Measurements from ENCODE around the gene NME2.
A peak's percentile ranks its signal among the peaks of the same experiment; 100 is the strongest.
"Not testable (repeated sequence)": the region's sequence is repeated elsewhere in the genome, so short reads cannot be mapped to it uniquely, and the experiment has no call there.

The NME2 gene

DNA sequence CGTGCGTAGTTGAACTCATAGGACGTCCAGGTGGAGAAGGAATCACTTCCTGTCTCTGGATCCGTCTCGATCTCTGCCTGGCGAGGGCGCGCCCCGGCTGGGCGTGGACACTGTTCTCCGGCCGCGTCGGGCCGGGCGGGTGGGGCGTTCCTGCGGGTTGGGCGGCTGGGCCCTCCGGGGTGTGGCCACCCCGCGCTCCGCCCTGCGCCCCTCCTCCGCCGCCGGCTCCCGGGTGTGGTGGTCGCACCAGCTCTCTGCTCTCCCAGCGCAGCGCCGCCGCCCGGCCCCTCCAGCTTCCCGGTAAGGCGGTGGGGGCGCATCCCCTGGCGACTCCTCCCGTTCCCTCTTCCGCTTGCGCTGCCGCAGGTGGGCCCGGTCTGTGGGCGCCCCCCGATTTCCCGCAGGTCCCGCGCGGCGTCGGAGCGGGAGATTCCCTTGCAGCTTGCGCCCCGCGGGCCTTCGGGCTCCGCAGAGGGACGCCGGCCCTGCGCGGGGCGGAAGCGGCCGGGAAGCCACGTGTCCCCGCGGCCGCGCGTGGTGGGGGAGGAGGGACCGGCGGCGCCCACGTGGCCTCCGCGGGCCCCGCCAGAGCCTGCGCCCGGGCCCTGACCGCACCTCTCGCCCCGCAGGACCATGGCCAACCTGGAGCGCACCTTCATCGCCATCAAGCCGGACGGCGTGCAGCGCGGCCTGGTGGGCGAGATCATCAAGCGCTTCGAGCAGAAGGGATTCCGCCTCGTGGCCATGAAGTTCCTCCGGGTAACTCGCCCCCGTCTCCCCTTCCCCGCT lies at the start of gene NME2:
Gene NME2, plus strand, starts transcription at position 214 of the 789 bp plus-strand sequence. Its CDS starts 420 bp downstream, at position 634.
- peak; percentile 75 for DNase-seq

DNA sequence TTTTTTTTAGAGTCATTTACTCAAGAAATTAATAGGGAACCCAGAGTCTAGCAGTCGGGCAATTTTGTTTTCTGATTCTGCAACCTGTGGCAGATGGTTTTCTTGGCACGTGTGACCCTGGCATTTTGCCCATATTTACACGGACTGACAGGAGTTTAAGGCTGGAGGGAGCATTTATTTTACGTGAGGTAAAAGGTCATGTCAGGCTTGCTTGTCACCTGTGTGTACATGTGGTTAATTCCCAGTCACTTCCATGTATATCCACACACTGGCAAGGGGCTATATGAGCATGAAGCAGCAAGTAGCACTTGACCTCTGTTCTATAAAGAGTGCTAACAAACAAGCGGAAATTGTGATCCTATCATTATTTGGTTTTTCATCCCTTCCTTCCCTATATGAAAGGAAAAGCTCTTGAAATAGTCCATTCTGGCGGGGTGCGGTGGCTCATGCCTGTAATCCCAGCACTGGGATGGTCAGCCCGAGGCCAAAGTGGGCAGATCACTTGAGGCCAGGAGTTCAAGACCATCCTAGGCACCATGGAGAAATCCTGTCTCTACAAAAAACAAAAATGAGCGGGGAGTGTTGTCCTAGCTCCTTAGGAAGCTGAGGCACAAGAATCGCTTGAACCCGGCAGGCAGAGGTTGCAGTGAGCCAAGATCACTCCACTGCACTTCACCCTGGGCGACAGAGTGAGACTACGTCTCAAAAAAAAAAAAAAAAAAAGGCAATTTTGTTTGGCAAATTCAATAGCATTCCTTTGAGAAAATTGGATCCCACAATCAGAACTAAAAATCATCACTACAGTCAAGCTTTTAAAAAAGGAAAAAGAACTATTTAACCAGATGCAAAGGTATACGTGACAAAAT lies 47.6 kb upstream of the NME2 start:
- DNase-seq, result peak; percentile 95

DNA sequence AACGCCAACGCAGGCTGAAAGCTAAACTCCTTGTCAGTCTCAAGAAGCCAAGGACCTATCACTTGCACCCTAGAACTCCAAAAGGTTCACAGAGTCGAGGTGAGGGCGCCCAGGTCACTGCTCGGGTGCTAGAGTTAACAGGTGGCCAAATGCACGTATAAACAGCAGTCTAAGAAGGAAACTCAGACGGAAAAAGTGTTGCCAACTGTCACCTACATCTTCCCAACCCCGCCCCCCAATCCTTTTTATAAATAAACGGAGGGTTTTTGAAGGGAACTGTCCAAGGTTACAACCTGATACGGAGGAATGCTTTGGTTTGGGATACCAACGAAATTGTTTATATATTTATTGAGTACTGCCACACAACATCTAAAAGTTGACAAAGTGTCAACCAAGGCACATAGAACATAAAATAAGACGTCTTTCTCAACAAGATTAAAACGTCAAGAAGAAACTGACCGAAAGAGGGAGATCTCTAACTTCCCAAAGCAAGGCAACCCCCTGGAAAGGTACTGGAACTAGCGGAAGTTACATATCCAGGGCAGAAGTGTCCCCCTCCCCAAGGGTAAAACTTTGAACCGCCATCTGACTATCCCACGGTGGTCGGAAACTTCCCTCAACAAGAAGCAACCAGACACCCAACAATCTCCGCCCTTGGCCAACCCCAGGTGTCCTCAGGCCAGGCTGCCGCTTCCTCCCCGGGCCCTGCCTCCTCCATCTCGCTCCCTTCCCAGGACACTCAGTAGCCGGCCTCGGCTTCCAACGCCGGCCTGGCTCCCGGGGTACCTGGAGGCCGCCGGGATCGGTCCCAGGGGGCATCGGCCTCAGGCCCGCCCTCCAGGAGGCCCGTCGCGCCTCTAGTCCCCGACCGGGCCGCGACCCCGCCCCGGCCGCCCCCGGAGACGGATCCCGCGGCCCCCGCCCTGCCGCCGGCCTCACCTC lies 46.5 kb upstream of the NME2 start:
- DNase-seq, result peak; percentile 18

DNA sequence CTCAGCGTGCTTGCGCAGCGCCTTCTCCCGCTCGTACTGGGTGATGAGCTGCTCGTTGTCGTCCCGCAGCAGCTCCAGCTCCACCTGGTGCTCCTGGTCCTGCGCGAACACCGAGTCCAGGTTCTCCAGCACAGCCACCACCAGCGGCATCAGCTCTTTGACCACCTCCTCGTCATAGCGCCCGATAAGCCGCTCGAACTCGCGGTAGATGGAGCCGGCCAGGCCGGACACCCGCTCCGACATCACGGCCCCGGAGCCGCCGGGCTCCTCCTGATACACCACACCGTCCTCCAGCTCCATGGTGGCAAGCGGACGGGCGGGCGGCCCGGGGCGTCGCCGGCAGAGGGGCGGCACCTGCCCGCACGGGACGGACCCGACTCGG lies 45.9 kb upstream of the NME2 start:
- peak; percentile 63 for DNase-seq

DNA sequence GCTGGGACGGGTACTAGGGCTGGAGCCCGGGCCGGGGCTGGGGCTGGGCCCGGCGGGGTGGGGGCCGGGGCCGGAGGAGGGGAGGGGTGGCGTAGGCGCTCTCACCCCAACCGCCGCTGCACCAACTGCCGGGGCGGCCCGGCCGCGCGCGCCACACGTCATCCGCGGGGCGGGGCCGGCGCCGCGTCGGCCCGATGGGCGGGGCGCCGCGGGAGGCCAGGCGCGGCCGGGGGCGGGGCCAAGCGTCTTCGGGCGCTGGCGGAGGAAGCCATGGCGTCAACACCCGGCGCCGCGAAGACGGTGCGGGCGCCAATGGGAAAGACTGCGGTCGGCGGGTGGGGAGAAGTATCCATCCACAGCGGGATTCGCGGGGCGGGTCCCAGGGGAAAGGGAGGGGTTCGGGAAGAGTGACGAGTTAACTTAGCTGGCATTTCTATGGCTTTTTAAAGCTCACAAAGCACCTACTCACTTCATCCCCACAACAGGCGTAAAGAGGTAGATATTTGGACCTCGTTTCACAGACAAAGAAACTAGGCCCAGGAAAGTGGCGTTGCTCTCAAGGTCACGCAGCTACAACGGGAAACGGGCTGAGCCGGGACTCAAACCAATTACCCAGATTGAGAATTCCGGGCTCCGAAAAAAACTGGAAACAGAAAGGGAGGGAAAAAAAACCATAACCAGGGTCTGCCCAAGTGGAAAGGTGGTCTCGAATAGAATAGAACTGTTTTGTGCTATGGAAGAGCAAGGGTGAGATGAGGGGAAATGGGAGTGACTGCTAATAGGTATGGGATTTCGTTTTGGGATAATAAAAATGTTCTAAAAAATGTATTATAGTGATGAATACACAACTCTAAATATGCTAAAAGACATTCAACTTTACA lies 45.2 kb upstream of the NME2 start, which contains the start of gene SPAG9:
Gene SPAG9, minus strand, starts transcription at position 130 of the 881 bp plus-strand sequence. CDS start 212 bp downstream, outside the sequence.
- DNase-seq, result peak; percentile 91

DNA sequence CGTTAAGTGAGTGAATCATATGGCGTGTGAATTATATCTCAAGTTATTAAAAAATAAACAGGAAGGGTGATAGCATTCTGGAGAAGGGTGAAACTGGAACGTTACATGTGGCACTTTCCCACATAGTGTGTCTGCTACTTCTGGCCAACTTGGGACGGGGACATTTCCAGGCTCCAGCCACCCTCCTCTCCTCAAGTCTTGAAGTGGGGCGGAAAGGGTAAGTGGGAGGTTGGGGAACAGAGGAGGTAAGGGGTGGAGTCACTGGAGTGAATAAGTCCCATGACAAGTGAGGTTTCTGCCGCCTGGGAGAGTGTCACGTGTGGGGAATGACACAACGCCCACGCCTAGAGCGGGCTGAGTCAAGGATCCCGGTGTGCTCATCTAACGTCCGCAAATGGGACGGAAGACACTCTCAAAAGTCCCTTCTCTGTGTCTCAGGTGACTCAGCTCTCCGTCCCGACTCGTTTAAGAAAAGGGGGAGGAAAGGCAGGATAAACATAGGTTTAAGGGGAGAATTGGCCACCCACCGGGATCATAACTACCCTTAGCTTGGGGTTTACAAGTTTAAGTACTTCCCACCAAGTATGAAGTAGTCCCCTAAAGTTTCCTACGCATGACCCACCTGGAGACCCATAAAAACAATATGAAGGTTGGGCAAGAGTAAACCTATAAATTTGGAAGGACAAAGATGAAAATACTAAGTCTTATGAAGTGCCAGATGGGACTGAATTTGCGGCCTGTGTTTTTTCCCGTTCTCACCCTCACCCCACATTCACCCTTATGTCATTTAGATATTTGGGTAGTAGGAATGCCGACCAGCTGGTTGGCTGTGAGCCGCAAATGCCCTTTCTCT lies 44.4 kb upstream of the NME2 start:
- no peak for DNase-seq

DNA sequence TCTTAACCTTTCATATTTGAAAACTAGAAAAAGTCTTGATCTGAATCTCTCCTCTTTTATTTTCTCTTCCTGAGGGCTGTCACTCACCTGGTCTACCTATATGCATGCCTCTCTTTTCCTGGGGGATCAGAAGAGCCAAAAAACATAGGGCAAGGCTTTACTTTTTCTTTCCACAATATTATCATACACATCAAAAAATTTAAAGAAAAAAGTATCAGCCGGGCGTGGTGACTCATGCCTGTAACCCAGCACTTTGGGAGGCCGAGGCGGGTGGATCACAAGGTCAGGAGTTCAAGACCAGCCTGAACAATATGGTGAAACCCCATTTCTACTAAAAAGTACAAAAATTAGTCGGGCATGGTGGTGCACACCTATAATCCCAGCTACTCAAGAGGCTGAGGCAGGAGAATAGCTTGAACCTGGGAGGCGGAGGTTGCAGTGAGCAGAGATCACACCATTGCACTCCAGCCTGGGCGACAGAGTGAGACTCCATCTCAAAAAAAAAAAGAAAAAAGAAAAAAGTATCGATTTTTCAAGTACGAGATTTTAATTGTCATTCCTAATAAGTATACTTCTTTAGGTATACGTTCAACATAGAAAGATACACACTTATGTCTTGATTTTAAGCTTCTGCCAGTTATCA lies 43.6 kb upstream of the NME2 start:
- not testable (repeated sequence) for DNase-seq

DNA sequence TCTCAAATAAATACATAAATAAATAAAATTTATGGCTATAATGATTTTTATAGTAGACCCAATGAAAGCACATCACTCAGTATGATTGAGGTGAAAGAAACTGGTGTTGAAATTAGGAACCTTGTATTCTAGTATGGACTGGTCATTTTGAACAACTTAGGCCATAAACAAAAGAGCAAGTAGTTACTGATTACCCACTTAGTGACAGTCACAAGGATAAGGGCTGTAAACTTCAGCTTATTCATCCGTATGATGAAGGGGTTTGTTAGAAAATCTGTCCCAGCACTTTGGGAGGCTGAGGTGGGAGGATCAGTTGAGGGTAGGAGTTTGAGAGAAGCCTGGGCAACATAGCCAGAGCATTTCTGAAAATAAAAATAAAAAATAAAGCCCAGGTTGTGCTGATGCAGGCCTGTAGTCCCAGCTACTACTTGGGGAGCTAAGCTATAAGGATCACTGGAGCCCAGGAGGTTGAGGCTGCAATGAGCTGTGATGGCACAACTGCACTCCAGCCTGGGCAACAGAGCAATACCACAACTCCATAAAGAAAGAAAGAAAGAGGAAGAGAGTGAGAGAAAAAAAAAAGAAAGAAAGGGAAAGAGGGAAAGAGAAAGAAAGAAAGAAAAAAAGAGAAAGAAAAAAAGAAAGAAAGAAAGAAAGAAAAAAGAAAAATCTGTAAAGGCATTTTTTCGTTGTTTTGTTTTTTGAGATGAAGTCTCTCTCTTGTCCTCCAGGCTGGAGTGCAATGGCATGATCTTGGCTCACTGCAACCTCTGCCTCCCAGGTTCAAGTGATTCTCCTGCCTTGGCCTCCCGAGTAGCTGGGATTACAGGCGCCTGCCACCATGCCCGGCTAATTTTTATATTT lies 41.3 kb upstream of the NME2 start:
- no peak for DNase-seq

DNA sequence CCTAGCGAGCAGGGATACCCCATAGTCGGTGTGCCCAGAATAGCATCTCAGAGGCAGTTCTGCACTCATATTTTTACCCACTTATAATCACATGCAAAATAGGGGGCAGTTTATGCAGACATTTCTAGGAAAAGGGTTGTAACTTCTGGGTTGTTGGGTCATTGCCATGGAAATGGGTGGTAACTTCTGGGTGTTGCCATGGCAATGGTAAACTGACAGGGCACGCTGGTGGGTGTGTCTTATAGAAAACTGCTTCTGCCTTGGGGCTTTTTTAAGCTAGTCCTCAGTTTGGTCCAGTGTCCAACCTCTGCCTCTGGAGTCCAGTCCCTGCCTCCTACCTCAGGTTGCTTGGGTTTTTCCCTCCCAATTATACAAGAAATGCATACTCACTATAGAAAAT lies 38.1 kb upstream of the NME2 start:
- no peak for DNase-seq

DNA sequence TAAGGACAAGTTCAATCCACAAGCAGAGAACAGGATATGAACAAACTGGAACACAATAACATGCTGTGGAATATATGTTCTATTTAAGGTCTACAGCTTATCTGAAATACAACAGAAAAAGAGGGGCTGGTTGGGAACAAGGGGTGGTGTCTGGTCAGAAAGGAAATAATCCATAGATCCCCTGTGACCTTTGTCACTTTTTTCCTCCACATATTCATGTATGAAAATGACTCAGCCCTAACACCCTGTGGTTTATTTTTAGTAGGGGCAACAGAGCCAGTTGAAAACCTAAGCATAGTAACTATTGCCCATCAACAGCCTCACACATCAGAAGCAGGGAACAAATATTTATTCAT lies 33.3 kb upstream of the NME2 start:
- DNase-seq, result no peak

DNA sequence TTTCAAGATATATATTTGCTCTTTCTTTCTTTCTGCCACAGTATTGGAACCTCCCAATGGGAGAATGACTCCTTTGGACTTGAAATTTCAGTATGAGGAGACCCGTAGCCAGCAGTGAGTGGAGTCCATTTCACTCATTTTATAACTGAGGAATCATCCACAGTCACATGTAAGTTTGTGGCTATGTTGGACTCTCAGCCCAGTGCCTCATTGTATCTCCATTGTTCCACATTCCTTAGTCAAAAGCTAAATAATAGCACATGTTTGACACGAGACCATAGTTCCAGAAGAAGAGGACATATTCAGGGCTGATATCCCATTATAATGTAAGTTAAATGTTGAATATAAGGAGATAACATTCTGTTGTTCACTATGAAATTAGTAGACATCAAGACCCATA lies 32.8 kb upstream of the NME2 start:
- no peak for DNase-seq

DNA sequence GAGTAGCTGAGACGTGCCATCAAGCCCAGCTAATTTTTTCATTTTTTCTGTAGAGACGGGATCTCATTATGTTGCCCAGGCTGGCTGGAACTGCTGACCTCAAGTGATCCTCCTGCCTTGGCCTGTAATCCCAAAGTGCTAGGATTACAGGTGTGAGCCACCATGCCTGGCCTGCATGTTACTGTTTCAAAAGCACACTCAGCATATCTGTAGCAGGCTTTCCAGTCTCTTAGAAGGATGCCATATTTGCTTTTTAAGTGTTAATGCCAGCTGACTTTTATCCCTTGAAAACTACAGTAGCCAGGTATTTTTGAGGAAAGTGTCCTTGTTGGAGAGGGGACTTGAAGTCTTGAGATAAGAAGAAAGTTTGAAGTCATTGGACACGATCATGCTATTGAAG lies 30.3 kb upstream of the NME2 start:
- no peak for DNase-seq

DNA sequence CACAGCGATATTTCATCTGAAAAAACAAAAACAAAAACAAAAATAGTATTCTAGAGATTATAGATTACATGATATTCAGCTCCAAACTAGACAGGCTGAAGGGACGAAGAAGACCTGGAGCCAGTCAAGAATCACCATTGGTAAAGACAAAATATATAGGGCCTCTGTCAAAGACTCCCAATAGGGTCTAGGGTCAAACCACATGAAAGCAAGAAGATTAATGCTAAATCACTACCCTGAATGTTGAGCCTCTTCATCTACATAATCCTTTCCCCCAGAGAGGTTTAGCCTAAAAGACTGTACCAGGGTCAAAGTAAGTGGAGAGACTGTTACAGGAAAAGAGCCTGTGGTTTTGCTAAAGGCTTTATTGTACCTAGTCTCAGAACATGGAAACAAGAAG lies 23.6 kb upstream of the NME2 start:
- no peak for DNase-seq

DNA sequence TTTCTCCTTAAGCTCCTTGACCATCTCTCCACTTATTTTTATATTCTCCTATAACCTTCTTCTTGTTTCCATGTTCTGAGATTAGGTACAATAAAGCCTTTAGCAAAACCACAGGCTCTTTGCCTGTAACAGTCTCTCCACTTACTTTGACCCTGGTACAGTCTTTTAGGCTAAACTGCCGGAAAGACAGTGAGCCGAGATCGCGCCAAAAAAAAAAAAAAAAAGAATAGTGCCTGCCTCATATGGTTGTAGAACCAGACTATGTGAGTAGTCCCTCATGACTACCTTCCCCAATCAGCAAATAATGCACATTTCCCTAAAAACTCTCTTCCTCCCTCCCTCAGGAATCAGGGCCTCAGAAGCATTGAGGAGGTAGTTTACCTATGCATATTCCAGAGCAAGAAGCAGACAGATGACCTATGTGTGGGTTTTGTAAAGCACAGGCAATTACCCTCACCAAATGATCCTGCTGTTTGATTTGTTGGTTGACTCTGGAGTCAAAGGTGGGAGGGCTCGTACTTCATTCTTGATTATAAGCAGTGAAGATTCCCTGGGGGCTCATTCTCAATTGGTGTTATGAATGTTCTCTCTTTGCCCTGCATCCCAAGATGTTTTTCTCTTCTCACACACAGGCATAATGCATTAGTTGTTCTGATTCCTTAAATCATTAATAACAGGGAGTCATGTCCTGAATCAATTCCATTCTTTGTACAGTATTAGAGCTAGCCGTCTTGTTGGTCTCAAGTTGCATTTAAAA lies 21.8 kb upstream of the NME2 start:
- peak; percentile 9 for DNase-seq

DNA sequence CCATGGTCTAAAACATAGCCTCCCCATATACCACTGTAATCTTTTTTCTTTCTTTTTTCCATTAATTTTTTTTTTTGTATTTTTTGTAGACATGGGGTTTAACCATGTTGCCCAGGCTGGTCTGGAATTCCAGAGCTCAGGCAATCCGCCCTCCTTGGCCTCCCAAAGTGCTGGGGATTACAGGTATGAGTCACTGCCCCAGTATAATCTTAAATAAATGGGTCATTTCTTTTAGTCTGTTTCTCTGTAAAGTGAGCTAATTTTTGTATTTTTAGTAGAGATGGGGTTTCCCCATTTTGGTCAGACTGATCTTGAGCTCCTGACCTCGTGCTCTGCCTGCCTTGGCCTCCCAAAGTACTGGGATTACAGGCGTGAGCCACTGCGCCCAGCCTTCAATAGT lies 18.6 kb upstream of the NME2 start:
- no peak for DNase-seq

DNA sequence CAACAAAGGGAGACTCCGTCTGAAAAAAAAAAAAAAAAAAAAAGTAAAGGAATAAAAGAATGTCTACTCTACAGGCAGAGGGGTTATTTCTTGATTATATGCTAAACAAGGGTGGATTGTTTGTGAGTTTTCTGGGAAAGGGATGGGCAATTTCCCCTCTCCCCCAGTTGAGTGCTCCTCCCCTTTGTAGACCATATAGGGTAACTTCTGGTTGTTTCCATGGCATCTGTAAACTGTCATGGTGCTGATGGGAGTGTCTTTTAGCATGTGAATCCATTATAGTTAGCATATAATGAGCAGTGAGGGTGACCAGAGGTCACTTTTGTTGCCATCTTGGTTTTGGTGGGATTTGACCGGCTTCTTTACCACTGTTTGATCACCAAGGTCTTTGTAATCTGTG lies 17.0 kb upstream of the NME2 start:
- DNase-seq, result no peak

DNA sequence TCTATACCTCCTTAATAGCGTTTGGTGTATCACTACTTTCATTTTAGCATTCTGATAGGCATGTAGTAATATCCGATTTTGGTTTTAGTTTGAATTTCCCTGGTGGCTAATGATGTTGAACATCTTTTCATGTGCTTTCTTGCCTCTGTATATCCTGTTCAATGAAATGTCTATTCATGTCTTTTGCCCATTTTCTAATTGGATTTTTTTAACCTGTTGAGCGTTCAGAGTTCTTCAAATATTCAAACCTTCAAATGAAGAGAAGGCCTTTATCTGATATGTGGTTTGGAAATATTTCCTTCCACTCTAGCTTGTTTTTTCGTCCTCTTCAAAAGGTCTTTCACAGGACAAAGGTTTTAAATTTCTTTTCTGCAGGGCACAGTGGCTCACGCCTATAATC lies 15.3 kb upstream of the NME2 start:
- no peak for DNase-seq

DNA sequence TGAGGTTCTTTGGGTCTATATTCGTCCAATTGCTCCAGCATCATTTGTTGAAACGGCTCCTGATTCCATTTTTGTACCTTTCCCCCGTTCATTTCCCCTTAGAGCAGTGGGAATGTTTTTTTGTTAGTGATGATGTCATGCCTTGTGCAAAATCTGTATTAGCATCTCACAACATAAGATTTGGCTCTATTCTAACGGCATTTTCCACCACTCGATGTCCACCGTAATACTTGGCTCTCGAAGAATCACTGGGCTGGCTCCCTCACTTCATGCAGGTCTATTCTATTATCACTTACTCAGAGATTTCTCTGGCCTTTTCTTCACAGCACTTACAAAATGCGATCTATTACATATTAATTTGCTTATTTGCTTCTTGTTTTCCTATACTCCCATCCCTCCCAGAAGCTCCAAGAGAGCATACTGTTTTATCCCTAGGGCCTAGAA lies 13.4 kb upstream of the NME2 start:
- no peak for DNase-seq
